ENCODE results near the gene ARPC5L.

GRCh38 chr9:124818431-124819281, 43.3 kb upstream of the ARPC5L start:
- TF ChIP-seq POLR2A (IDR thresholded peaks at IDR 0.05; ENCODE audit: control extremely low read depth in 1 of 2, low read depth in 2 of 2, low read length in 2 of 2) (no peak), CTCF (IDR thresholded peaks at IDR 0.05; ENCODE audit: control extremely low read depth in 1 of 3, insufficient read depth in 1 of 3, low read depth in 1 of 3, low read length in 3 of 3) (peak; percentile 25 to 29 (median 29); a peak in 3 of 4 replicates), NRF1 (IDR thresholded peaks at IDR 0.05; ENCODE audit: low read depth, low read length) (no peak), SIN3A (conservative IDR thresholded peaks at IDR 0.05 in 1 of 2, IDR thresholded peaks at IDR 0.05 in 1 of 2; ENCODE audit: low read depth in 1 of 2, low read length in 2 of 2) (no peak), EP300 (IDR thresholded peaks at IDR 0.05; ENCODE audit: borderline replicate concordance in 1 of 2, low read depth in 2 of 2, low read length in 2 of 2) (peak in 1 of 2 experiments; percentile 57; a peak in 1 of 3 replicates), JUND (IDR thresholded peaks at IDR 0.05; ENCODE audit: low read length) (no peak), BCL11A (IDR thresholded peaks at IDR 0.05; ENCODE audit: low read depth in 2 of 2, low read length in 2 of 2) (no peak), TBP (IDR thresholded peaks at IDR 0.05; ENCODE audit: low read depth, low read length) (no peak), GABPA (IDR thresholded peaks at IDR 0.05; ENCODE audit: borderline replicate concordance, insufficient read depth, low read length) (no peak)

Data from H1 (cell line).